Cardiac muscle cell (in vitro differentiated cells and primary cell): ENCODE measurements around the gene ZNF287. TPM values are rescaled to one million over a fixed set of nuclear protein-coding genes. Genes with fewer than 3 reads are reported as not detected.
A peak's percentile ranks its signal among the peaks of the same experiment; 100 is the strongest.

Source experiments
- DNase-seq, 2 donors: peaks; one replicate each; pipeline versions ENCODE4 v3.0.0 to v3.0.0-alpha.2; 2010 to 2017; ENCODE audit warnings: low read depth in 1 of 2, low spot score in 1 of 2
- H3K27ac ChIP-seq: fragments of 200-600 bp; sonication (generic); 2 replicates; pipeline ENCODE4 v1.5.1; 2016
- H3K27me3 ChIP-seq: fragments of 200-600 bp; sonication (generic); 2 replicates; pipeline ENCODE4 v1.6.0; 2016; ENCODE audit warnings: control low read depth
- H3K36me3 ChIP-seq: fragments of 200-600 bp; sonication (generic); 2 replicates; pipeline ENCODE4 v1.5.1; 2016; ENCODE audit warnings: control low read depth
- H3K4me1 ChIP-seq: fragments of 200-600 bp; sonication (generic); 2 replicates; pipeline ENCODE4 v1.8.1; 2017; ENCODE audit warnings: low read depth, mild to moderate bottlenecking, mixed run types
- H3K4me3 ChIP-seq: fragments of 200-600 bp; sonication (generic); 2 replicates; pipeline ENCODE4 v1.5.1; 2016; ENCODE audit warnings: mild to moderate bottlenecking
- H3K9me3 ChIP-seq: fragments of 200-600 bp; sonication (generic); 2 replicates; pipeline ENCODE4 v1.5.1; 2017; ENCODE audit warnings: low read depth, mild to moderate bottlenecking, control low read depth
- polyA plus RNA-seq: library from polyadenylated mRNA; unstranded; fragments of >200 nt; fragmentation: Nextera tagmentation; extraction: Ambion mirVana; gene quantifications from 2 replicates; pipeline ENCODE4 v1.2.1, GENCODE V29; 2016
- total RNA-seq: library from RNA; depleted of rRNA; stranded (reverse); fragments of >200 nt; gene quantifications from 2 replicates; pipeline ENCODE4 v1.2.3, GENCODE V29; 2016
- TF ChIP-seq, protein P1 (sequence below): IDR thresholded peaks from 2 replicates; pipeline ENCODE4 v1.5.1; 2012; ENCODE audit warnings: low read depth, mild to moderate bottlenecking, low read length

ZNF287 gene
- total and polyA plus RNA-seq, 2 experiments from 2014 or later = 24.1 to 28.9 TPM

DNA sequence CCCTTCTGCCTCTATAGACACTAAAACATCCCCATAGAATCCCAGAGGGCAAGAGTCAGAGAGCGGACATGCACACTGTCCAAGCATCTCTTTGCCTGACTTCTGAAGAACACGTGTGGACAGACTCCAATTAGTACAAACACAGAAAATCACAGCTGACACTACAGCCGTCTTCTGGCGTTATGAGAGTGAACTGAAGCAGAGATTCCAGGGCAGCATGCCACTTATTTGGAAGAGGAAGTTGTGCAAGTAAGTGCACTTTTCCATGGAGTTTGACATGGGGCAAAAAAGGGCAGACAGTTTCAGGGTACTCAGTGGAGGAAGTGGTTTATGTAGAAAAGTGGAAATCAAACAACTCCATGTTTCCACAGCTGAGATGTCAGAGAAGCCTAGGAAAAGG is 16.8 kb upstream of the ZNF287 start:
- no peaks in the 10 kb centered on the region for H3K9me3 ChIP-seq
- peak in 1 of 2 donors; percentile 56 for DNase-seq
- TF ChIP-seq, protein P1, sequence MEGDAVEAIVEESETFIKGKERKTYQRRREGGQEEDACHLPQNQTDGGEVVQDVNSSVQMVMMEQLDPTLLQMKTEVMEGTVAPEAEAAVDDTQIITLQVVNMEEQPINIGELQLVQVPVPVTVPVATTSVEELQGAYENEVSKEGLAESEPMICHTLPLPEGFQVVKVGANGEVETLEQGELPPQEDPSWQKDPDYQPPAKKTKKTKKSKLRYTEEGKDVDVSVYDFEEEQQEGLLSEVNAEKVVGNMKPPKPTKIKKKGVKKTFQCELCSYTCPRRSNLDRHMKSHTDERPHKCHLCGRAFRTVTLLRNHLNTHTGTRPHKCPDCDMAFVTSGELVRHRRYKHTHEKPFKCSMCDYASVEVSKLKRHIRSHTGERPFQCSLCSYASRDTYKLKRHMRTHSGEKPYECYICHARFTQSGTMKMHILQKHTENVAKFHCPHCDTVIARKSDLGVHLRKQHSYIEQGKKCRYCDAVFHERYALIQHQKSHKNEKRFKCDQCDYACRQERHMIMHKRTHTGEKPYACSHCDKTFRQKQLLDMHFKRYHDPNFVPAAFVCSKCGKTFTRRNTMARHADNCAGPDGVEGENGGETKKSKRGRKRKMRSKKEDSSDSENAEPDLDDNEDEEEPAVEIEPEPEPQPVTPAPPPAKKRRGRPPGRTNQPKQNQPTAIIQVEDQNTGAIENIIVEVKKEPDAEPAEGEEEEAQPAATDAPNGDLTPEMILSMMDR = no peak
- H3K27me3 ChIP-seq = peaks cover 25% of the 10 kb centered on the region
- H3K36me3 ChIP-seq = no peaks in the 10 kb centered on the region
- no peak overlapping the region for H3K4me3 ChIP-seq
- H3K4me1 ChIP-seq = no peaks in the 10 kb centered on the region
- H3K27ac ChIP-seq = no peak overlapping the region

DNA sequence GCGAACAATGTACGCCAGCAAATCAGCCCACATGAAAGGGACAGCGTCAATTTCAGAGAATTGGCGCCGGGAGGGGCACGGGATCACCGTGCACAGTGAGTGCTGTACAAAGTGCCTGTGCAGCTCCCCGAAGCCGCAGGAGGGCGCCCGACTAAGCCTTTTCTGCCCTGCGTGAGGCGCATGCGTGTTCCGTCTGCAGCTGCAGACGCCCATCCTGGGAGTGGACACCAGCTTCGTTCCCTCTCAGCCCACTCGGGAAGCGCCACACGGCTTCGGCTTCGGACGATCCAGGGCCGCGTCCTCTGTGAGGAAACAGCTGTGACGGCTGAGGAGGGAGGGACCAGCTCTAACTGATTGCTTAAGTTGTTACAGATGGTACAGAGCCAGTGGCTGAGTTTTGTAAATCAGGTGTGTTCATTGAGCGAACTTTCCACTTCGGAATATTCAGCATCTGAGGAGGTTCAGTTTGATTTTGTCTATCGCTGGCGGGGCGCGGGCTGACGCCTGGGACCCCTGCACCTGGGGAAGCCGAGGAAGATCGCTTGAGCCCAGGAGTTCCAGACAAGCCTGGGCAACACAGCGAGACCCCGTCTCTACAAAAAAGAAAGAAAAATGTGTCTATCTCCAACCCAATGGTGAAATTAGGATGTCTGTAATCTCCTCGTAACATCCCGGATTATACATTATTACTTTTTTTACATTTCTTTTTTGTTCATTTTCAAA is 15.4 kb upstream of the ZNF287 start:
- Histone ChIP-seq H3K27ac (no peak overlapping the region), H3K36me3 (no peaks in the 10 kb centered on the region), H3K4me1 (no peaks in the 10 kb centered on the region), H3K4me3 (peak overlapping the region; percentile 30), H3K27me3 (peaks cover 25% of the 10 kb centered on the region), H3K9me3 (no peaks in the 10 kb centered on the region)
- peak; percentile 93 to 94 for DNase-seq
- TF ChIP-seq, protein P1 = peak; percentile 96

DNA sequence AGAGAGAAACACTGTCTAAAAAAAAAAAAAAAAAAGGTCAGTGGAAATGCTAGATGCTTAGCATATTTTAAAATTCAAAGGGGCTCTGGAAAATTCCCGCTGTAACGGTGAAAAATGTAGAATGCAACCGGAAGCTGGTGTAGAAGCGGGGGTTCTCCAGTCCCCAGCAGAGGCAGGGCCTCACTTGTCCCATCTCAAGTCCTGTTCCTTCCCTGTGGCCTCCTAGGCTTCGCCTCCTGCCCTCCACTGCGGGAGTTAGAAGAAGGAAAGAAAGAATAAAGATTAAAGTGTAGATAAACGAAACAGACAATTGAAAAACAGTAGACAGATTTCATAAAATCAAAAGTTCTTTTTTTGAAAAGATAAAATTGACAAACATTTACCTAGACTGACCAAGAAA is 14.8 kb upstream of the ZNF287 start:
- TF ChIP-seq, protein P1 = no peak
- Histone ChIP-seq H3K36me3 (no peaks in the 10 kb centered on the region), H3K4me1 (no peaks in the 10 kb centered on the region), H3K9me3 (no peaks in the 10 kb centered on the region), H3K27ac (no peak overlapping the region), H3K27me3 (peaks cover 25% of the 10 kb centered on the region), H3K4me3 (no peak overlapping the region)
- no peak for DNase-seq

DNA sequence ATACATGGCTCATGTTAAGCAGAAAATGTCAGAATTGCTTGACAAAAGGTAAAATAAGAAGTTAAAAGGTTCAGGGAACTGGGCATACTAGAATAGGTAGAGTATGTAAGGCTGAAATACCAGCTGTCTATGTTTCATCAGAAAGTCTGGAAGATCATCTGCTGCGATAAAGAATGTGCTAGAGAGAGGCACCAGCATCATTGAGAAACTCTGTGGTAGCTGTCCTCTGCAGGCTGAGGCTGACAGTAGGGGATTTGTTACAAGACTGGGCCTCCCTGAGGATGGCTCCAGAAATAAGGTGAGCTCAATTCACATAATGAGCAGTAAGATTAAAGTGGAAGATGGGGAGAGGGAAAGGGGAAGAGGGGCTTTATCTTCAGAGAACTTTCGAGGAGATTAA is 4.5 kb upstream of the ZNF287 start:
- Histone ChIP-seq H3K36me3 (no peaks in the 10 kb centered on the region), H3K9me3 (no peaks in the 10 kb centered on the region), H3K4me1 (no peaks in the 10 kb centered on the region), H3K4me3 (no peak overlapping the region), H3K27ac (no peak overlapping the region), H3K27me3 (peaks cover 20% of the 10 kb centered on the region)
- TF ChIP-seq, protein P1 = no peak
- no peak for DNase-seq

DNA sequence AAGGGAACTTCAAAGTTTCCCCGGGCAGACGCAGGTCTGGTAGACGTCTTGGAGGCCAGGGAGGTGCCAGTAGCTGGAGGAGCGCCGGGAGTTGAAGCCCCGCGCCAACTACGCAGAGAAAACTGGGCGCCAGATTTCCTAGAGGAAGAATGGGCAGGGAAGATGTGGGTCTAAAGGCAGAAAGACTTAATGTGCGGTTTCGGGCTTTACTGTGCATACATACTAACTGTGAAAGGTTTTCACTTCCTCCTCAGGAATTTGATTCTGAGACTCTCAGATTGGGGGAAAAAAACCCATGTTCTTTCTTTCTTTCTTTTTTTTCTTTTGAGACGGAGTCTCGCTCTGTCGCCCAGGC is 331 bp upstream of the ZNF287 start:
- TF ChIP-seq, protein P1 = no peak
- Histone ChIP-seq H3K9me3 (no peaks in the 10 kb centered on the region), H3K27ac (no peak overlapping the region), H3K4me3 (no peak overlapping the region), H3K4me1 (no peaks in the 10 kb centered on the region), H3K36me3 (no peaks in the 10 kb centered on the region), H3K27me3 (peaks cover 20% of the 10 kb centered on the region)
- DNase-seq = no peak
